K562 (cell line): ENCODE data around the gene DPT. TPM values are rescaled to one million over a fixed set of nuclear protein-coding genes. Genes with fewer than 3 reads are reported as not detected.
A peak's percentile ranks its signal among the peaks of the same experiment; 100 is the strongest.

Source experiments
- ATAC-seq: fragments of 200-7000 bp; cut with Tn5 transposase; 3 replicates; pipeline ENCODE4 v1.9.1; 2020; ENCODE audit warnings: moderate library complexity
- BruUV-seq: library from RNA; stranded (reverse); fragments of 400-500 nt; replicated peaks from 2 replicates; lab custom pipeline; 2021; lab: Mats Ljungman, UMichigan
- CTCF ChIA-PET: fragments of 300-600 bp; formaldehyde crosslinking; extraction: SDS; loops from one replicate; lab custom pipeline; 2021; ENCODE audit warnings: low intra/inter-chr PET ratio; lab: Yijun Ruan, JAX
- POLR2A ChIA-PET: fragments of 300-600, 350-650 bp; sonication (Branson Sonifier 250); formaldehyde crosslinking; extraction: SDS; loops from one replicate; lab custom pipeline; 2021; ENCODE audit warnings: antibody characterized with exemption, inconsistent platforms; lab: Yijun Ruan, JAX
- DNase-seq, 4 experiments: peaks; one replicate each; pipeline versions ENCODE4 v3.0.0 to v3.0.0-alpha.2; 2011 to 2018; ENCODE audit warnings: low spot score in 3 of 4, mixed read lengths in 3 of 4; ENCODE audit errors: extremely low read depth in 1 of 4
- FAIRE-seq: peaks from 2 replicates; lab custom pipeline; 2011; peaks lifted over from hg19 to GRCh38; lab: Jason Lieb, UNC
- H2AFZ ChIP-seq: 2 replicates; pipeline ENCODE4 v1.6.0; 2011; ENCODE audit warnings: low read depth, low read length, control low read depth, inconsistent platforms
- H3K27ac ChIP-seq: fragments of 200-600 bp; 3 replicates; pipeline ENCODE4 v1.8.0; 2011; ENCODE audit warnings: low read depth, mild to moderate bottlenecking, control low read depth, inconsistent platforms, low read length, moderate library complexity, mixed read lengths; ENCODE audit errors: extremely low read depth
- H3K27me3 ChIP-seq, 2 experiments: fragments of 300-600 bp in 1 of 2; 2 replicates in 1 of 2; 3 replicates in 1 of 2; pipeline versions ENCODE4 v1.6.0 to v1.8.0; 2011; ENCODE audit warnings: inconsistent platforms in 2 of 2, low read length in 2 of 2, mild to moderate bottlenecking in 1 of 2, mixed read lengths in 1 of 2, moderate library complexity in 1 of 2; ENCODE audit not compliant: control insufficient read depth in 2 of 2, insufficient read depth in 2 of 2
- H3K36me3 ChIP-seq: fragments of 300-600 bp; 3 replicates; pipeline ENCODE4 v1.8.0; 2011; ENCODE audit warnings: mild to moderate bottlenecking, low read length, inconsistent platforms; ENCODE audit not compliant: control insufficient read depth, insufficient read depth
- H3K4me1 ChIP-seq, 2 experiments: fragments of 200-600 bp in 1 of 2; replicated peaks in 1 of 2; 2 replicates in 1 of 2; 3 replicates in 1 of 2; pipeline versions ENCODE4 v1.5.1 to v1.8.0; 2011; ENCODE audit warnings: inconsistent platforms in 2 of 2, low read length in 2 of 2, mild to moderate bottlenecking in 1 of 2, mixed read lengths in 1 of 2, moderate library complexity in 1 of 2; ENCODE audit not compliant: control insufficient read depth in 2 of 2, insufficient read depth in 2 of 2
- H3K4me2 ChIP-seq: 2 replicates; pipeline ENCODE4 v1.6.1; 2011; ENCODE audit warnings: low read length, control low read depth, inconsistent platforms, mixed read lengths; ENCODE audit not compliant: insufficient read depth
- H3K4me3 ChIP-seq: fragments of 200-600 bp; sonication (generic), shearing (Covaris generic); 2 replicates; pipeline ENCODE4 v1.5.1; 2016; ENCODE audit warnings: control low read depth, inconsistent platforms
- H3K79me2 ChIP-seq: fragments of 200-600 bp; 3 replicates; pipeline ENCODE4 v1.8.0; 2011; ENCODE audit warnings: low read length, inconsistent platforms; ENCODE audit not compliant: control insufficient read depth, insufficient read depth
- H3K9ac ChIP-seq, 2 experiments: 2 replicates each; pipeline versions ENCODE4 v1.6.0 to v1.6.1; 2011; ENCODE audit warnings: low read depth in 2 of 2, low read length in 2 of 2, control low read depth in 1 of 2, inconsistent platforms in 1 of 2, mild to moderate bottlenecking in 1 of 2, mixed read lengths in 1 of 2; ENCODE audit not compliant: insufficient read depth in 1 of 2
- H3K9me1 ChIP-seq: one replicate; pipeline ENCODE4 v1.6.0; 2011; ENCODE audit warnings: inconsistent platforms, mild to moderate bottlenecking, low read length, moderate library complexity; ENCODE audit not compliant: control insufficient read depth, insufficient read depth
- H3K9me3 ChIP-seq: replicated peaks from 2 replicates; pipeline ENCODE4 v1.5.1; 2011; ENCODE audit warnings: low read depth, low read length, inconsistent platforms; ENCODE audit not compliant: control insufficient read depth, insufficient read depth
- H4K20me1 ChIP-seq: replicated peaks from 2 replicates; pipeline ENCODE4 v1.6.1; 2011; ENCODE audit warnings: low read length, inconsistent platforms, mixed read lengths; ENCODE audit not compliant: control insufficient read depth, insufficient read depth
- GMEB1 ChIP-seq: fragments of 250-450 bp; sonication (Bioruptor Pico); IDR thresholded peaks from 2 replicates; pipeline ENCODE4 v1.4.0; 2020; ENCODE audit warnings: mild to moderate bottlenecking
- HDGF ChIP-seq: fragments of 450-650 bp; IDR thresholded peaks from 2 replicates; pipeline ENCODE4 v1.6.1; 2016
- RAD21 ChIP-seq, 2 experiments: fragments of 250-450 bp in 1 of 2; fragments of 450-650 bp in 1 of 2; sonication (Bioruptor Pico) in 1 of 2; formaldehyde crosslinking in 1 of 2; IDR thresholded peaks in 1 of 2; conservative IDR thresholded peaks in 1 of 2; 2 replicates each; pipeline versions ENCODE4 v1.4.0 to v1.8.0; 2020 to 2022; ENCODE audit warnings: mild to moderate bottlenecking in 2 of 2, moderate library complexity in 1 of 2
- THRAP3 ChIP-seq: fragments of 450-650 bp; IDR thresholded peaks from 2 replicates; pipeline ENCODE4 v1.6.1; 2016; ENCODE audit warnings: mild to moderate bottlenecking, inconsistent platforms, borderline replicate concordance
- THRB ChIP-seq: fragments of 450-650 bp; formaldehyde crosslinking; conservative IDR thresholded peaks from 2 replicates; pipeline ENCODE4 v1.4.0; 2022; ENCODE audit warnings: mild to moderate bottlenecking, missing genetic modification characterization
- ZBTB11 ChIP-seq, 3 experiments: fragments of 200-800 bp in 1 of 3; fragments of 250-450 bp in 1 of 3; fragments of 450-650 bp in 1 of 3; sonication (Bioruptor Pico) in 1 of 3; sonication (Bioruptor generic) in 1 of 3; formaldehyde crosslinking in 1 of 3; IDR thresholded peaks; 2 replicates each; pipeline versions ENCODE4 v1.6.1 to v1.8.0; 2016 to 2022; ENCODE audit warnings: mild to moderate bottlenecking in 2 of 3, missing genetic modification characterization in 2 of 3, missing compliant biosample characterization in 1 of 3, moderate library complexity in 1 of 3
- WGBS: fragments of 100-300 bp; shearing (Covaris generic); methylation state at CpG from one replicate; pipeline ENCODE4 v1.1.6; 2016; ENCODE audit warnings: low coverage, mixed read lengths; ENCODE audit not compliant: insufficient coverage; ENCODE audit errors: missing lambda C conversion rate; 5-methylcytosine and 5-hydroxymethylcytosine counted together
- in situ Hi-C: fragments of 300-500 bp; cut with MboI; formaldehyde crosslinking; loops from 4 replicates; pipeline ENCODE4 v1.15.0; 2018; ENCODE audit warnings: inconsistent platforms, mixed read lengths
- intact Hi-C: fragments of 100-400 bp; cut with micrococcal nuclease; formaldehyde crosslinking; loops from 2 replicates; pipeline ENCODE4 v1.14.2; 2022
- polyA plus RNA-seq, 8 experiments: library from polyadenylated mRNA; depleted of rRNA in 4 of 8; stranded (reverse) in 5 of 8; unstranded in 3 of 8; fragments of >200 nt; fragmentation: Nextera tagmentation in 2 of 8; fragmentation: Illumina TruSeq in 1 of 8; extraction: Ambion mirVana in 2 of 8; extraction: Trizol in 1 of 8; gene quantifications; 2 replicates each; pipeline versions ENCODE4 v1.2.1 to v1.2.3, GENCODE V29; 2011 to 2014; ENCODE audit warnings: inconsistent platforms in 1 of 8, missing spikeins in 1 of 8
- total RNA-seq, 7 experiments: library from RNA; depleted of rRNA in 6 of 7; stranded (reverse); fragments of >200 nt in 6 of 7; fragmentation: Illumina TruSeq in 2 of 7; extraction: Trizol in 2 of 7; gene quantifications; 2 replicates each; pipeline versions ENCODE4 v1.2.1 to v1.2.3, GENCODE V29; 2011 to 2021; ENCODE audit warnings: low replicate concordance in 1 of 7

The DPT gene
- total and polyA plus RNA-seq, 9 of the 15 experiments (the other 6 are each of a cell fraction or from before 2014, with no cell fraction given), result not detected

- Histone ChIP-seq H2AFZ (no peak overlapping the region), H4K20me1 (no peaks in the 10 kb centered on the region), H3K9me1 (no peaks in the 10 kb centered on the region), H3K27me3 (peaks cover 6 to 14% of the 10 kb centered on the region in 2 experiments), H3K36me3 (no peaks in the 10 kb centered on the region), H3K4me1 (no peaks in the 10 kb centered on the region), H3K9me3 (no peaks in the 10 kb centered on the region), H3K4me2 (no peak overlapping the region), H3K9ac (no peak overlapping the region), H3K27ac (no peak overlapping the region), H3K79me2 (no peaks in the 10 kb centered on the region), H3K4me3 (no peak overlapping the region)
- no peak for DNase-seq
- no peak for ATAC-seq
- CTCF ChIA-PET, result no interaction called here
- 0% methylated on average over 1 of the region's 1 CpG for WGBS
- FAIRE-seq, result no peak
- POLR2A ChIA-PET, result no interaction called here
- in situ Hi-C loops (no loop called here), intact Hi-C loops (no loop called here)
- BruUV-seq, result no TSS peak
- TF ChIP-seq THRB (CRISPR knock-in tag) (no peak), RAD21 (CRISPR knock-in tag; conservative IDR thresholded peaks at IDR 0.05 in 1 of 2, IDR thresholded peaks at IDR 0.05 in 1 of 2) (peak in 1 of 2 experiments; percentile 15; a peak in 1 of 4 replicates), THRAP3 (no peak)
Measured at GRCh38 chr1:168734946-168735345, 5.9 kb upstream of the DPT start.

- Histone ChIP-seq H3K9me1 (no peaks in the 10 kb centered on the region), H3K27ac (no peak overlapping the region), H2AFZ (no peak overlapping the region), H3K36me3 (no peaks in the 10 kb centered on the region), H3K4me3 (no peak overlapping the region), H3K9ac (no peak overlapping the region), H4K20me1 (no peaks in the 10 kb centered on the region), H3K9me3 (no peaks in the 10 kb centered on the region), H3K27me3 (peaks cover 7 to 14% of the 10 kb centered on the region in 2 experiments), H3K79me2 (no peaks in the 10 kb centered on the region), H3K4me1 (no peaks in the 10 kb centered on the region), H3K4me2 (no peak overlapping the region)
- 0% methylated on average over 3 of the region's 3 CpGs for WGBS
- DNase-seq (no peak), ATAC-seq (no peak), FAIRE-seq (no peak)
- intact Hi-C loops, result no loop called here
- CTCF ChIA-PET, result no interaction called here
- no TSS peak for BruUV-seq
- POLR2A ChIA-PET, result interaction anchor here (0.6 kb wide), 1 partner anchor 11 kb away, joined by 3 read pairs; no protein-coding TSS in a partner anchor
- in situ Hi-C loops, result no loop called here
- TF ChIP-seq HDGF (no peak), ZBTB11 (CRISPR knock-in tag; IDR thresholded peaks at IDR 0.05) (no peak), GMEB1 (CRISPR knock-in tag) (no peak)
Measured at GRCh38 chr1:168734271-168734670, 5.3 kb upstream of the DPT start.
